CD4-positive, alpha-beta T cell treated with Interleukin-6 at 100 ng/mL for 8 hours (primary cell): ENCODE results near the gene ATXN1.

ENCODE experiments used
- DNase-seq: peaks from one replicate; pipeline ENCODE4 v3.0.0-alpha.2; 2020; ENCODE audit warnings: mixed read lengths, low spot score

ATXN1 gene

DNA sequence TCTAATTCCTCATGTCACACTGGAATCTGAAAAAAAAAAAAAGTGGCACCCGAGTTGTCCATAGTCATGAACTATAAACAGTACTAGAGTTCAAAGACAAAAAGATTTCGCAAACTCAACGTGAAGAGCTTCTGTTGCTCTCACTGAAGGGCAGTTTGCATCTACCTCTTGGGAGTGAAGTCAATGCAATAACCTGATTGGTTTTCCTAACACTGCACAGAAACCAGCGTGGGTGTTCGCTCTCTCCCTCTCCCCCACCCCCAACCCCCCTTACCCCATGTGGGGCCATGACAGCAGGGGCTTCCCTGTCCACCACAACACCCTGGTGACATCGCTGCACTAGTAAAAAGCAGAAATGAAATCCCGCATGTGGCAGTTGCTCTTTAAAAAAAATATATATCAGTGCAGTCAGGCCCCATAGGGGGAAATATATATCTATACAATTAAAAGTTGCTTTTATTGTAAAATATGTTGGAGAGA lies 456.0 kb downstream of the ATXN1 start:
- DNase-seq, result no peak

DNA sequence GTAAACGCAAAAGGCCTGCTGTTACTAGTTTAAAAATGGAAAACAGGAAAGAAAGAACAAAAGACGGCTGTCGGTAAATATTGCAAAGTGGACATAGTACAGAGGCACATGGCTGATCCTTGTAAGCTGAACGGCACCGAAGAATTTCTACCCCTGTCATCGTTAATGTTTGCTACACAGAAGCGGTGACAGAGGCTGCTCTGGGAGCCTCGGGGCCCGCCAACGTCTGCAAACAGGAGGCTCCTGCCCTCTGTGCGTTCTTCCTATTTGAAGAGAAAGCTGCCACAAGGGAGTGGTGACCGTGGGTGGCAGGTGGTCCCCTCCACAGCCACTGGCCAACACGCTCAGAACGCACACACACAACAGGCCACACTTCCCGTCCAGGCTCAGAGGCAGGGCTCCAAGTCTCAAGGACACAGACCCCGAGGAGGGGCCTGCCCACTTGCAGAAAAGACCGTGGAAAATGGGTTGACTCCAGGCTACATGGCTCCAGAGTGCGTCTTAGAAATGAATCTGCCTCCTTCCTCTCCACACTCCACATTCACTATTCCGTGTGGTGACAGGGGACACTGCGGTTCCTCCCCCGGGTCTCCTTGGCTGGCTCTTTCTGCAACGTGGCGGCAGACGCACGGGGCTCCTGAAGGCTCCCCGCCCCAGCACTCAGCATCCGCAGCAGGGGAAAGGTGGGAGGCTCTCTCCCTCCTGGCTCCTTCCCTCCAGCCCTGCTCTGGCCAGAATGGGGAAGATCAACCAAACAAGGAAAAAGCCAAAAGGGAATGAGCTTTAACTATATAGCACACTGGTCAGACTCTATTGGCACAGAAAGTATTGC lies 458.3 kb downstream of the ATXN1 start:
- no peak for DNase-seq

DNA sequence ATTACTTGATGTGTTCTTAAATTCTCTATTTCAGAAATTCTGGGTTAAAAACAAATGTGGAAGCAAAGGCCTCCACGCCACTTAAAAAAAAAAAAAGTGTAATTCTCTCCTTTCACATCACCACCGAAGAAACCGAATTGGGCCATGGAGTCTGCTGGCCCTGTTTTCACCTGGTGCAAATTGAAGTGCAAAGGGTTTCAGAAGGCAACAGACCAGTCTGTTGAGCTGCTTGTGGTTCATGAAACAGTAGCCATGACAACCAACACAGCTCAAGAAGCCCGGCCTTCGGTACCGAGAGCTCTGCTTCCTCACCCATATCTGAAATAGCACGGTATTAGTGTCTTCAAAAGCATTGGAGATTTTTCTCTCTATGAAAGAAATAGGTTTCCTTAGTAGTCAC lies 459.7 kb downstream of the ATXN1 start:
- no peak for DNase-seq

DNA sequence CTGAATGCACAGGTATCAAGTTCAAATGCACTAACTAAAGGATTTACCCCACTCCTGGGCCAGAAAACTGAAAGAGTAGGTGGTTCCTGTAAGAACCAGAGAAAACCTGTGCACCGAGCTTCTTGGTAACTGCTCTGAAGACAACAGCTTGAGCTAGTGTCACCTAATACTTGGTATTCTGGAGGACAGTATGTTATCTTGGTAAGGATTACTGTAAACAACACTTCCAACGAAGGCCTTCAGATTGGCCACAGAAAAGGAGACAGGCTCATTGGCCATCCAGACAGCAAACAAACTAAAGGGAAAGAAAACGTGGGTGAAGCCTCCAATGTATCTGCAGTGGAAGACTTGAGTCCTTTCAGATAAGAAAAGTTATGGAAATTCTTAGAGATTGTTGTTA lies 461.4 kb downstream of the ATXN1 start:
- no peak for DNase-seq

DNA sequence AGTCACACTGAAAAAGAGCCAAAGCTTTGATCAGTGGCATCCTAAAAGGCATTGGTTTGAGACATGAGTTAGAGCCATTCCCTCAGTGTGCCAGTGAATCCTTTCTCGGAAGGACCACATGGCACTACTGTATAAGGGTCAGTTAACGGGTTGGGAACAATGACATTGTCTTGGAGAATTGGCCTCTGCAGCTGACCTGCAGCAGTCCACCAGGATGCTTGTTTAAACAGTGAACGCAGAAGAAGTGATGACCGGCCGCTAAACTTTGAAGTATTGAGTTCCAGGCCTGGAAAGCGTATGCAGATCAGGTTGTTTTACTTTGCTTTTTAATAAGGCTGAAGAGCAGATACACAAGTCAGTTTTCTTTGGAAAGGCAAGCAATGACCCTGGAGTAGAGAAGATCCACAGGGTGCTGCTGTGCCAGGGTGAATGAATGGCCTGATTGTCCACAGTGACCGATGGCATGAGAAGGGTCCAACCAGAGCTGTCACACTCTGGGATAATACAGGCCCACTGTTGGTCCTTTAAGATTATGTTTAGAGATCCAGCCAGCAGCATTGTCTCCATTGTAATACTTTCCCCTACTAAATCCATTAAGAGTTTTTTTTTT lies 465.1 kb downstream of the ATXN1 start:
- no peak for DNase-seq

DNA sequence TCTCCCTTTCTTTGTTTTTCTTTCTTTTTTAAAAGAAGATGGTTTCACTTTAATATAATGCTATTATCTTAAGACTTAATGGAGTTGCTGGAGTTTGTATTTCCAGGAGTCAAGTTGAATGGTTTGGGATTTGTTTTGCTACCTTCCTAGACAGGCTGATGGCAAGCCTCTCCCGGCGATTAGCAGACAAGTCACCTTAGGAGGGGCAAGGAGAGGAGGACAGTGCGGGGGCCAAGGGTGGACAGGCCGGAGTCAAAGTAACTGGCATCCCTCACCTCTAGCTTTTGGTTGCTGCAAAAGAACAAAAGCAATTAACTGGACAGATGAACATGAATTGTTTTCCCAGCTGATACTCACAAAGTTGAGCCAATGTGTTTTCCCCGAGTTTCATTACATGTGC lies 465.8 kb downstream of the ATXN1 start:
- no peak for DNase-seq

DNA sequence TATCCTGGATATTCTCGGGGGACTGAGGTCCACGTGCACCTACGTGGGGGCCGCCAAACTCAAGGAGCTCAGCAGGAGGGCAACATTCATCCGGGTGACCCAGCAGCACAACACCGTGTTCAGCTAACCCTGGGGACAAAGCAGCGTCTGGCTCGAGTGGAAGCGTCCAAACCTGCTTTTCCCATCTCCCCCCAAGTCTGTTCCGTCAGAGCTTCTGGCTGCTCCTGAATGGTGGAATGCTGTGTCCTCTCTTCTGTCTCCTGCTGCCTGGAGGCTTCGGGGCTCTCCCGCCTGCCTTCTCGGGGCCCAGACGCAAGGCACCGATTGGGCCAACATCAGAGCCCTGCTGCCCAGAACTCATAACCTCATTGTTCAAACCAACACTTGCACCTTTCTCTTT lies 466.2 kb downstream of the ATXN1 start:
- no peak for DNase-seq

DNA sequence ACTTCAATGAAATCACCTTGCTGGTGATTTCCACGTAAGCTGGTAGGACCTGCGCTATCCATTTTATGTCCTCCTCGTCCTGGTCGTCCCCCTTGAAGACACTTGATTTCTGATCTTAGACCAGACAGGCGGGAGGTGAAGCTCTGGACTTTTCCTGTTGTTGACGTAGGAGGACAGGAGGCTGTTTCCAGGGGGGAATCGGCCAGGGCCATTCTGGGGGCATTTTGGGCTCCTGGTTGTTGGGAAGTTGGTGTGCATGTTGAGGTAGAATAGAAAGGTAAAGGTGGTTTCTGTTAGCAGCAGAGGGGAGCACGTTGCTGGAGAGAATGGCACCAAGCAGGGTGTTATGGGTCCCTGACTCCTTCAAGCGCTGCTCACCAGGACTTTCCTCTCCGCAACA lies 466.9 kb downstream of the ATXN1 start:
- no peak for DNase-seq

DNA sequence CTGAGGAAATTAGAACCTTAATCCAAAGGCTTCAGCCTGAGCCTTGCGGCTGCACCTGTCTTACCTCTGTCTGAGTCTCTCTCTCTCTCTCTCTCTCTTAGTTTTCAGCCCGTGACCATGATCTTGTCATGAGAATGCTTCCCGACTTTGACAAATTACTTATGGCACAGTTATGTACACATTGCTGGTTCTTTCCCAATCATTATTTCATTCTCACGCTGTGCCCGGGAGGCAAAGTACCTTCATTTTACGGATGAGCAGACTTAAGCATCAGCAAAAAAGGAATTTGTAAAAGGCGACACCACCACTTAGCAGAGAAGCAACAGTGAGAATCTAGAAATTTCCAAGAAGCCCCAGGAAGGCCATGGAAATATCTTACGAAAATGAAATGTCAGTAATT lies 468.3 kb downstream of the ATXN1 start:
- no peak for DNase-seq

DNA sequence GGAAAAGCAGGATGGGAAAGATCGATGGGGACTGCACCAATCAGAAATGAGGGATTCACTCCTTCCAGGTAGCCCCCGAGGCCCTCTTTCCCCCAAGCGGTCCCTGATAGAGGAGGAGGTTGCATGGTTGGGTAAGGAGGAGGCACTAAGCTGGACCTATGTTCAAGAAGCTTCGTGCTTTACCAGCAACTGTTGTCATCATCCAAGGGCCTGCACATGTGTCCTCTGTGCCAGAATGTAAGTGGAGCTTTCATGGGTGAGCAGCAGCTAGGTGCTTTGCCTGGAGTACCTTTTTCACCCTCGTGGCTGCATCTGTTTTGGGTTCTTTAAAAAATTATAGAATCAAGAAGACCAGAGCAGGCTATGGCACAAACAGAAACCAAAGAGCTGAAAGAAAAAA lies 468.8 kb downstream of the ATXN1 start:
- DNase-seq, result no peak

DNA sequence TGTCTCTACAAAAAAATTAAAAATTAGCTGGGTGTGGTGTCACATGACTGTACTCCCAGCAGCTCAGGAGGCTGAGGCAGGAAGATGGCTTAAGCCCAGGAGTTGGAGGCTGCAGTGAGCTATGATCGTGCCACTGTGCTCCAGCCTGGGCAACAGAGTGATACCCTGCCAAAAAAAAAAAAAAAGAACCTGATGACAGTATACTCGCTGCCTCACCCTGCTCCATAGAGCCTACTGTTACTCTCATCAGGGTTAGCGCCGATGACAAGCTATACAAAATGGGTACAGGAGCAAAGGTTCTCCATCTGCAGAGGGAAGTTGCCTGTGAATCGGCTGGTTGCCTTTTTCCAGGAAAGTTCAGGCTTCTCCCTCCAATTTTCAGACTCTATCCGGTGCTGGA lies 469.5 kb downstream of the ATXN1 start:
- DNase-seq, result no peak

DNA sequence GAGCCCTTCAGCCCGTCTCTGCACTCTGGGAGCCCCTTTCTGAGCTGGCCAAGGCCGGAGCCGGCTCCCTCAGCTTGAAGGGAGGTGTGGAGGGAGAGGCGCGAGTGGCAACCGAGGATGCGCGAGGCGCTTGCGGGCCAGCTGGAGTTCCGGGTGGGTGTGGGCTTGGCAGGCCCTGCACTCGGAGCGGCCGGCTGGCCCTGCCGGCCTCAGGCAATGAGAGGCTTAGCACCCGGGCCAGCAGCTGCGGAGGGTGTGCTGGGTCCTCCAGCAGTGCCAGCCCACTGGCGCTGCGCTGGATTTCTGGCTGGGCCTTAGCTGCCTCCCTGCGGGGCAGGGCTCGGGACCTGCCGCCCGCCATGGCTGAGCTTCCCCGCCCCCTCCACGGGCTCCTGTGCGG lies 473.1 kb downstream of the ATXN1 start:
- DNase-seq, result no peak

DNA sequence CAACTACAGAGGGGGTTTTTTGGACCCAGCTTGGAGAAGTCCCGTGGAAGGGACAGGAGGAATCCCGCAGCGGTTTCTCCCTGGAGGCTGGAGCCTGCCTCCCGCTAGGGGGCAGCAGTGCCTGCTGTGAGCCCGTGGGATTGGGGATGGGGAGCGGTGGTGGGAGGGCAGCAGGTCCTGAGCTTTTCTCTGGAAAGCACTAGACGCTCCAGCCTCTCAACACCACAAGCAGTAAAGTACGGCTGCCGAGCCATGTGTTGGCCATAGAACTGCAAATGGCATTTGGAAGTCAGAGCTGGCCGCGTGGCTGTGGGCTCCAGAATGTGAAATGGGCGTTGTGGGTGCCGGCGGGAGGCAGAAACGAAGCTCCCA lies 475.1 kb downstream of the ATXN1 start:
- DNase-seq, result no peak

DNA sequence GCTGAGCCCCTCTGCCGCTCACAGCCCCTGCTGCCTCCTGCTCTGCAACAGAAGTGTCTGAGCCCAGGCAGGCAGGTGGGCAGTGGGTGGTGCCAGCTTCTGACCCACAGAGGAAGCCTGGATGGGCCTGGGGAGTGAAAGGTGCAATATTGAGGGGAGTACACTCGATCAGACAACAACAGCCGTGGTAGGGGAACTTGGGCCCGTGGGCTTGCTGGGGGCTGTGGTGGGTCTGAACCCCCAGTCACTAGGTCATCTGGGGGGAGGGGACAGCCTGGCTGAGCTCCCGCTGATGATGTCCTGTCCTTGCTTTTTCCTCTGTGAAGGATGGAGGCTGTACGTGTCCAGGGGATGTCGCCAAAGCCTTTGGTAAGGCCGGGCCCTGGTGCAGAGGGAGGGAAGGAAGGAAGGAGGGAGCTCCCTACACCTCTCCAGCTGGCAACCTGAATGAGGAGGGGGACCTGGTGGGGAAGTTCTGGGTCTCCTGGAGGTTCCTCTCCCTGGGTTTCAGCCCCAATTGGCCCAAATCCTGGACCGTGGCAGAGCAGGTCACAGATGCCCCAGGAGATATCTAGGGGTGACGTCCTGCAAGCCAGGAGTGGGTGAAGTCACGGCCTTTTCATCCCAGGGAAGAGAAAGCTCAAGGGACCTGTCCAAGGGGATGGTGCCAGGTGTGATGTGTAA lies 475.7 kb downstream of the ATXN1 start:
- DNase-seq, result no peak

DNA sequence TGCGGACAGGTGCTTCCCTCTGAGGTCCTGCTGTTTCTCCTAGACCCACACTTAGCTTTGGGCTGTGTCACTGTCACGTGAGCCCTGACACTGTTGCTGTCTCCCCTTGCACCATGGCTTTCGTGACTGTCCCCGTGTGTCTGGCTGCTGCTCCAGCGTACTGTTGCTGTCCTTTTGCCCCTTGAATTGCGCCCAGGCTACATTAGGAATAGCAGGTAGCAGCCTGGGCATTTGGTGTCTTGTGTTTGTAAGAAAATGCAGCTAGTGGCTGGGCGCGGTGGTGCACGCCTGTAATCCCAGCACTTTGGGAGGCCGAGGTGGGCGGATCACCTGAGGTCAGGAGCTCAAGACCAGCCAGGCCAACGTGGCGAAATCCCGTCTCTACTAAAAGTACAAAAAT lies 476.8 kb downstream of the ATXN1 start:
- DNase-seq, result no peak

DNA sequence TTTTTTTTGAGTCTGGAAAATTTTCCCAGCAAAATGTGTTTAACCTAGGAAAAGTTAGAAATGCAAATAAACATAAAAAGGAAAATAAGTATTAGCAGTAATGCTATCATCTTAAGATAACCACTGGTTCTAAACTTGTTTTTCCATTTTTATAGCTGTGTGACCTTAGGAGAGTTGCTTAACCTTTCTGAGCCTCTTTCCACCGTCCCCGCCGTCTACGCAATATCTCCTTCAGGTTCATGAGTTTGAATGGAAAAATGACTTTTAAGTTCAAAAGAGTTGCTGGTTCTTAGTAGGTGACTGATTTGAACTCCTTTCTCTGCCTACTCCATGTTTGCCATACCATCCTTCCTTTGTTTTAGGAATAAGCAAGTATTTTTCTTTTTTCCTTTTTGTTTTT lies 478.9 kb downstream of the ATXN1 start:
- no peak for DNase-seq

DNA sequence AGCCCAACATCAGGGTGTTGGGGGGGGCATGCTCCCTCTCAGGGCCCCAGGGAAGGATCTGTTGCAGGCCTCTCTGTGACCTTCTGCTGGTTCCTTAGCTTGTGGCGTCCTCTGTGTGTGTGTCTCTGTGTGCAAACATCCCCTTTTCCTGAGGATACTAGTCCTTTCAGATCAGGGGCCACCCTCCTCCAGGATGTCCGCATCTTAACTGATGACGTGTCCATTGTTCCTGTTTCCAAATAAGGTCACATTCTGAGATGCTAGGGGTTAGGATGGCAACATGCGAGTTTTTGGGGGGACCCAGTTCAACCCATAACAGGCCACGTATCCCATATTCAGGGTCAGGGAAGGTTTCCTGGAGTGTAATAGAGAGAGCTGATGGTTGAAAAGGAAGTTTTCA lies 482.0 kb downstream of the ATXN1 start:
- DNase-seq, result no peak

DNA sequence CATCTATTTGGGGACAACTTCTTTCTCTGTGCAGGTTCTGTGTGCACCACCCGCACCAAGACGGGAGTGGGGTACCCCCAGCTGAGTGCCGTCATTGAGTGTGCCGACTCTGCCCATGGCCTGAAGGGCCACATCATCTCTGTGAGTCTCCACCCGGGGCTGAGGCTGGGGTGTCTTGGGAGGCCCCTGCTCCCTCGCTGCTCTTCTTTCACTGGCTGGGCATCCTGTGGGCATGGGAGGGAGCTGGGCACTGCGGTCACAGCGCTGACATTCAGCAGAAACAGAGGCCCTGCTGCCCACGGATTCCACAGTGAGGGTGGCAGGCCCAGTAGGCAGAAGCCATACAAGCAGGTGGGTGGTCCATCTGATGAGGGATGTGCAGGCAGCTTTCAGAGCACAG lies 482.5 kb downstream of the ATXN1 start:
- DNase-seq, result no peak

DNA sequence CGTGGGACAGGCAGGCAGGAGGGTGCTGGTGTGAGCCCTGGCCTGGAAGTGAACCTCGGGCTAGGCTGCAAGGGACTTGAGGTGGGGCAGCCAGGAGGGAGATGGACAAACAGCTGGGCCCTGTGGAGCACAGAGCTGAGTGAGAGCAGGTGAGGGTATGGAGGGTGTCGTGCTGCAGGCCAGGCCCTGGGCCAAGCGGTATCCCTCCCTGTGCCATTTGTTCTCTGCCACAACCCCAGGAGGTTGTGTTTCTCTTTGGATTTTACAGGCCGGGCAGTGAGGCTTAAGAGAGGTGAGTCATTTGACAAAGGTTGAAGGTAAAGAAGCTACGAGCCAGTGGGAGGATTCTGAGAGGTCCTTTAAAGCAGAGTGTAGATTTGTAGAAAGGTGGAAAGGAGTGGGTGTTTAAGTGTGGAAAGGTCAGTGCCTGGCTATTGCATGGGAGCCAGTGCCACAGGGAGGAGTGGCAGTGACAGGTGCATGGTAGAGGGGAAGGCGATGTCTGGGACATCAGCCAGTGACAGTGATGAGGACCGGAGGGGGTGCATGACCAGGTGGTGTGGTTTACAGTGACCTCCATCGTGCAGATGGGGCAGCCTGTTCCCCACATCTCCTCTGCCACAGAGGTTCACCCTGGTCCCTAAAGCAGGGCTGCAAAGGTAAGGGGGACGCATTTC lies 483.1 kb downstream of the ATXN1 start:
- no peak for DNase-seq

DNA sequence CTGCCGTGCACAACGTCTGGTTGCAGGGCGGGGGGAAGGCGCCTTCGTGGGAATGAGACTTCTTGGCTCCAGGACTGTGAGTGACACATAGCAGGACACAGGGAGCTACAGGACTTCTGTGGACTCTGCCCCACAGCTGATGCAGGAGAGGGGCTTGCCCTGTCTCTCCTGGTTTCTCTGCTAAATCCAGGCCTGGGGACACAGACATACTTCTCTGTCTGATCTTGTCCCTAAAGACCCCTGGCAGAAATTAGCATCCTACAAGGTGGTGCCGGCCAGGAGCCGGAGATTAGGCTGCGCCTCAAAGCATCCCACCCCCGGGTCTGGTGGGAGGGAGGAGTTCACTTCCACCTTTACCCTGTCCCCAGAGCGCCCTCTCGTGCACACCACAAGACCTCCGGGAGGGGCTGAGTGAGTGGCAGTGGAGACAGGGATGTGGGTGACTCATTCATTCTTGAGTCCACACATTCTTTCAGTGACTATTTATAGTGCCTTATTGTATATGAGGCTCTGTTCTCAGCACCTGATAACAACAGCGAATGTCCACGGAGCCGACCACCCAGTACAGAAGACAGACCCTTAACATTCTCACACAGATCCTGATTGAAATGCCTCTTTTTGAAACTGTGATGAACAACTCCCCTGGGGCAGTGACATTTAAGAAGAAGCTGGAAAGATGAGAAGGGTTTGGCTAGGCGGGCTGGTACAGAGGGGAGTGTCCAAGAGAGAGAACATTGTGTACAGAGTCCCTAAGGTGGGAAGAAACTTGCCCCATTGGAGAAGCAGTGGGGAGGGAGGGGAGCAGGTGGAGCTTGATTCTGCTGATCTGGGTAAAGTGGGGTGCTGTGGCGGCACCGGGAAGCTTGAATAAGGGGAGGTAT lies 483.9 kb downstream of the ATXN1 start:
- DNase-seq, result no peak

DNA sequence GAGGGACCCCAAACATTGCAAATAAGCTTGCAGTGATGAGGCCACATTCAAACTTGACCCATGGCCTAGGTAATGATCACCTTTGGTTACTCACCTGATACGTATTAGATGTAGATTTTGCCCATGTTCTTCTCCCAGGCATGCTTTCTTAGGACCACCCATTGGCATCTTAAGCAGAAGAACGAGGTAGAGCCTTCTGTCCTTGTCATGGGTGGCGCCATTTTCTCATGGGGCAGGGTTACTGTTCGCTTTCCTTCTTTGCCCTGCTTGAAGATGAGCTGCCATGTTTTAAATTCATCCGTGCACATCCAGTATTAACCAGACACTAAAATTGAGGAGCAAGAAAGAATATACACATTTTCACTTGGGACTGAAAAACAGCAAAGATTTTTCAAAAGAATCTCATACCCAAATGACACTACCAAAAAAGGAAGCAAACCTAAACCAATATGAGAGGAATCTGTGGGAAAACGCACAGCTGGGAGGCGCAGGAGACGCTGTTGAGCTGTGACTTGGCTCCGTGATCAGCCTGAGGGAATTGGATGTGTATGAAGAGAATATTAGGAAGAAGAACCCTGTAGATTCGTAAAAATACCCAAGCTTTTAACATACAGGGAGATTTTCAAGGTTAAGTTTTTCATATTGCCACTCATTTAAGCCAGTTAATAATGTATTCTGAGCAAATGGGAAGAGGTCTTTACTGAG lies 486.2 kb downstream of the ATXN1 start:
- DNase-seq, result no peak
